Keratinocyte (primary cell): ENCODE results near the gene BCL6B. TPM values are rescaled to one million over a fixed set of nuclear protein-coding genes. Genes with fewer than 3 reads are reported as not detected.

Source experiments
- DNase-seq: peaks from one replicate; pipeline ENCODE4 v3.0.0-alpha.2; 2011; ENCODE audit warnings: low read depth, missing footprints, low spot score
- FAIRE-seq: peaks from 2 replicates; lab custom pipeline; 2011; peaks lifted over from hg19 to GRCh38; lab: Jason Lieb, UNC
- H2AFZ ChIP-seq: 2 replicates; pipeline ENCODE4 v1.6.0; 2012; ENCODE audit warnings: low read length, control low read depth, inconsistent platforms; ENCODE audit not compliant: control insufficient read depth
- H3K27ac ChIP-seq: 2 replicates; pipeline ENCODE4 v1.5.1; 2011; ENCODE audit warnings: low read length; ENCODE audit not compliant: control insufficient read depth, insufficient read depth
- H3K27me3 ChIP-seq: 3 replicates; pipeline ENCODE4 v1.6.0; 2011; ENCODE audit warnings: low read length; ENCODE audit not compliant: control insufficient read depth, insufficient read depth; ENCODE audit errors: extremely low read depth
- H3K36me3 ChIP-seq, 2 experiments: 2 replicates in 1 of 2; 3 replicates in 1 of 2; pipeline ENCODE4 v1.5.1; 2011; ENCODE audit warnings: low read length in 2 of 2, mild to moderate bottlenecking in 1 of 2; ENCODE audit not compliant: control insufficient read depth in 2 of 2, insufficient read depth in 2 of 2; ENCODE audit errors: extremely low read depth in 1 of 2
- H3K4me1 ChIP-seq: 3 replicates; pipeline ENCODE4 v1.5.1; 2011; ENCODE audit warnings: low read length; ENCODE audit not compliant: control insufficient read depth, insufficient read depth; ENCODE audit errors: extremely low read depth
- H3K4me2 ChIP-seq: 3 replicates; pipeline ENCODE4 v1.6.0; 2011; ENCODE audit warnings: low read depth, low read length; ENCODE audit not compliant: control insufficient read depth, insufficient read depth; ENCODE audit errors: extremely low read depth
- H3K4me3 ChIP-seq, 3 experiments: fragments of 200-600 bp in 1 of 3; sonication (generic) in 1 of 3; 2 replicates in 2 of 3; 3 replicates in 1 of 3; pipeline ENCODE4 v1.5.1; 2011 to 2016; ENCODE audit warnings: low read length in 3 of 3, mild to moderate bottlenecking in 3 of 3, control low read depth in 2 of 3, inconsistent platforms in 1 of 3, low read depth in 1 of 3, mixed read lengths in 1 of 3, mixed run types in 1 of 3, moderate library complexity in 1 of 3; ENCODE audit not compliant: control insufficient read depth in 2 of 3, insufficient read depth in 2 of 3; ENCODE audit errors: extremely low read depth in 1 of 3
- H3K79me2 ChIP-seq: 2 replicates; pipeline ENCODE4 v1.6.0; 2012; ENCODE audit warnings: low read length; ENCODE audit not compliant: control insufficient read depth, insufficient read depth
- H3K9ac ChIP-seq: 3 replicates; pipeline ENCODE4 v1.6.0; 2011; ENCODE audit warnings: low read length; ENCODE audit not compliant: control insufficient read depth, insufficient read depth; ENCODE audit errors: extremely low read depth
- H3K9me1 ChIP-seq: 3 replicates; pipeline ENCODE4 v1.6.0; 2011; ENCODE audit warnings: low read length; ENCODE audit not compliant: control insufficient read depth, insufficient read depth; ENCODE audit errors: extremely low read depth
- H3K9me3 ChIP-seq: 2 replicates; pipeline ENCODE4 v1.5.1; 2012; ENCODE audit warnings: low read depth, low read length; ENCODE audit not compliant: control insufficient read depth
- H4K20me1 ChIP-seq: 3 replicates; pipeline ENCODE4 v1.6.0; 2011; ENCODE audit warnings: low read length; ENCODE audit not compliant: control insufficient read depth, insufficient read depth; ENCODE audit errors: extremely low read depth
- EZH2 ChIP-seq: IDR thresholded peaks from one replicate; pipeline ENCODE4 v1.6.1; 2012; ENCODE audit warnings: inconsistent platforms, mild to moderate bottlenecking, low read length, moderate library complexity
- dilution Hi-C: fragments of 300-500 bp; cut with MboI; formaldehyde crosslinking; loops from one replicate; pipeline ENCODE4 v1.7.0; 2020; ENCODE audit warnings: low sequenced_read_pairs; ENCODE audit not compliant: extremely low pct_ligation_motif_present
- polyA plus RNA-seq, 5 experiments: library from polyadenylated mRNA; depleted of rRNA in 3 of 5; stranded (reverse) in 3 of 5; stranded (forward) in 1 of 5; unstranded in 1 of 5; fragments of >200 nt; gene quantifications; 1 replicate in 1 of 5; 2 replicates in 3 of 5; 3 replicates in 1 of 5; pipeline versions ENCODE4 v1.2.1 to v1.2.3, GENCODE V29; 2011 to 2012; ENCODE audit warnings: missing spikeins in 2 of 5, low read depth in 1 of 5, low replicate concordance in 1 of 5
- TF ChIP-seq, protein P1 (sequence below), 3 experiments: IDR thresholded peaks in 1 of 3; conservative IDR thresholded peaks in 1 of 3; optimal IDR thresholded peaks in 1 of 3; 2 replicates in 2 of 3; 3 replicates in 1 of 3; pipeline versions ENCODE3 to v1.5.1; 2011; ENCODE audit warnings: low read length in 3 of 3, mild to moderate bottlenecking in 3 of 3, moderate library complexity in 2 of 3, control low read depth in 1 of 3, inconsistent platforms in 1 of 3; ENCODE audit not compliant: insufficient read depth in 2 of 3; ENCODE audit errors: extremely low read depth in 1 of 3

BCL6B gene
- polyA plus RNA-seq, 1 donor (not counting 4 experiments of a cell fraction or from before 2014, with no cell fraction given): not detected

DNA sequence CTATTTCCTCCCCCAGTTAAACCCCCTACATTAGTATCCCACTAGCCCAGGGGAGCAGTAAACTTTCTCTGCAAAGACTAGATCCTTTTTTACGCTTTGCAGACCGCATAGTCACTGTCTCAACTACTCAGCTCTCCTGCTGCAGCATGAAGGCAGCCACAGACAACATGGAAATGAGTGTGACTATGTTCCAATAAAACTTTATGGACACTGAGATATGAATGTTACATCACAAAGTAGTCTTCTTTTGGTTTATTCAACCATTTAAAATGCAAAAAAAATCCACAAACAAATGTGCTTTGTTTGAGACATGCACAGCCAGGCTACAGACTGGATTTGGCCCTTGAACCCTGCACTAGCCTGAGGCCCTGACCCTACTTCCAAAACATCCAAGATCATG lies 12.3 kb upstream of the BCL6B start:
- peaks cover 52% of the 10 kb centered on the region for H3K79me2 ChIP-seq
- H3K4me1 ChIP-seq: peaks cover 23% of the 10 kb centered on the region
- H2AFZ ChIP-seq: no peak overlapping the region
- H3K9me3 ChIP-seq: no peaks in the 10 kb centered on the region
- DNase-seq (no peak), FAIRE-seq (no peak)
- peaks cover 1% of the 10 kb centered on the region for H3K9me1 ChIP-seq
- peak overlapping the region; percentile 100 for H3K4me2 ChIP-seq
- no peak overlapping the region for H3K9ac ChIP-seq
- no peaks in the 10 kb centered on the region for H3K27me3 ChIP-seq
- H3K36me3 ChIP-seq: peaks cover 6 to 16% of the 10 kb centered on the region in 2 experiments
- no peak overlapping the region for H3K4me3 ChIP-seq
- TF ChIP-seq, protein P1, sequence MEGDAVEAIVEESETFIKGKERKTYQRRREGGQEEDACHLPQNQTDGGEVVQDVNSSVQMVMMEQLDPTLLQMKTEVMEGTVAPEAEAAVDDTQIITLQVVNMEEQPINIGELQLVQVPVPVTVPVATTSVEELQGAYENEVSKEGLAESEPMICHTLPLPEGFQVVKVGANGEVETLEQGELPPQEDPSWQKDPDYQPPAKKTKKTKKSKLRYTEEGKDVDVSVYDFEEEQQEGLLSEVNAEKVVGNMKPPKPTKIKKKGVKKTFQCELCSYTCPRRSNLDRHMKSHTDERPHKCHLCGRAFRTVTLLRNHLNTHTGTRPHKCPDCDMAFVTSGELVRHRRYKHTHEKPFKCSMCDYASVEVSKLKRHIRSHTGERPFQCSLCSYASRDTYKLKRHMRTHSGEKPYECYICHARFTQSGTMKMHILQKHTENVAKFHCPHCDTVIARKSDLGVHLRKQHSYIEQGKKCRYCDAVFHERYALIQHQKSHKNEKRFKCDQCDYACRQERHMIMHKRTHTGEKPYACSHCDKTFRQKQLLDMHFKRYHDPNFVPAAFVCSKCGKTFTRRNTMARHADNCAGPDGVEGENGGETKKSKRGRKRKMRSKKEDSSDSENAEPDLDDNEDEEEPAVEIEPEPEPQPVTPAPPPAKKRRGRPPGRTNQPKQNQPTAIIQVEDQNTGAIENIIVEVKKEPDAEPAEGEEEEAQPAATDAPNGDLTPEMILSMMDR (optimal IDR thresholded peaks at IDR 0.05 in 1 of 3, IDR thresholded peaks at IDR 0.05 in 1 of 3, conservative IDR thresholded peaks at IDR 0.05 in 1 of 3; ENCODE audit: extremely low read depth in 1 of 3, insufficient read depth in 2 of 3, low read length in 3 of 3): no peak
- no peak for TF ChIP-seq EZH2
- no peak overlapping the region for H3K27ac ChIP-seq
- H4K20me1 ChIP-seq: no peaks in the 10 kb centered on the region
- dilution Hi-C loops: no loop called here

DNA sequence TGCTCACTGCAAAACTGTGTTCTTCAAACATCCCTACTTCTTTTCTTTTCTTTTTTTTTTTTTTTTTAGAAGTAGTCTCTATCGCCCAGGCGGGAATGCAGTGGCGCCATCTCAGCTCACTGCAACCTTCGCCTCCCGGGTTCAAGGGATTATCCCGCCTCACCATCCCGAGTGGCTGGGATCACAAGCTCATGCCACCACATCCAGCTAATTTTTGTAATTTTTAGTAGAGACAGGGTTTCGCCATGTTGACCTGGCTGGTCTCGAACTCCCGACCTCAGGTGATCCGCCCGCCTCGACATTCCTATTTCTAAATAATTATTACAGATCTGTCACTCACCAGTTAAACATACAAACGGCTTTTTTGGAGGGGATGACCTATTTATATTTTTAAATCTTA lies 11.4 kb upstream of the BCL6B start:
- peak overlapping the region; percentile 100 for H3K4me2 ChIP-seq
- peaks cover 6 to 10% of the 10 kb centered on the region in 2 experiments for H3K36me3 ChIP-seq
- H3K4me3 ChIP-seq: peak overlapping the region; percentile 56 to 99 (median 98)
- no peaks in the 10 kb centered on the region for H3K9me3 ChIP-seq
- FAIRE-seq (no peak), DNase-seq (no peak)
- H3K79me2 ChIP-seq: peaks cover 52% of the 10 kb centered on the region
- TF ChIP-seq, protein P1 (optimal IDR thresholded peaks at IDR 0.05 in 1 of 3, IDR thresholded peaks at IDR 0.05 in 1 of 3, conservative IDR thresholded peaks at IDR 0.05 in 1 of 3; ENCODE audit: extremely low read depth in 1 of 3, insufficient read depth in 2 of 3, low read length in 3 of 3): no peak
- TF ChIP-seq EZH2: no peak
- H3K27ac ChIP-seq: peak overlapping the region; percentile 100
- H2AFZ ChIP-seq: no peak overlapping the region
- dilution Hi-C loops: no loop called here
- no peaks in the 10 kb centered on the region for H3K27me3 ChIP-seq
- H3K9me1 ChIP-seq: peaks cover 2% of the 10 kb centered on the region
- H4K20me1 ChIP-seq: no peaks in the 10 kb centered on the region
- H3K9ac ChIP-seq: peak overlapping the region; percentile 99
- peaks cover 25% of the 10 kb centered on the region for H3K4me1 ChIP-seq
